Activated CD4-positive, alpha-beta memory T cell treated with anti-CD3 and anti-CD28 coated beads, Interleukin-2, amount 10 ng/mL, durations not matched to agents 7 days and 5 days (primary cell): ENCODE data around the gene ERP44. TPM values are rescaled to one million over a fixed set of nuclear protein-coding genes. Genes with fewer than 3 reads are reported as not detected.

Experiments
- CTCF ChIA-PET: fragments of 350-600 bp; sonication (Branson Sonifier 250); formaldehyde crosslinking; loops from one replicate; lab custom pipeline; 2021; ENCODE audit warnings: antibody characterized with exemption, inconsistent platforms; lab: Charles Lee
- POLR2A ChIA-PET: fragments of 350-600 bp; sonication (Branson Sonifier 250); formaldehyde crosslinking; loops from one replicate; lab custom pipeline; 2021; ENCODE audit warnings: antibody characterized with exemption; lab: Charles Lee
- DNase-seq: peaks from one replicate; pipeline ENCODE4 v3.0.0-alpha.2; 2020
- H3K27ac Mint-ChIP-seq: one replicate; pipeline ENCODE4 v1.8.0; 2021; ENCODE audit warnings: mild to moderate bottlenecking, mixed read lengths
- H3K27me3 Mint-ChIP-seq: one replicate; pipeline ENCODE4 v1.8.0; 2021; ENCODE audit warnings: mixed read lengths
- H3K36me3 Mint-ChIP-seq: one replicate; pipeline ENCODE4 v1.8.0; 2021; ENCODE audit warnings: low read depth, mixed read lengths
- H3K4me1 Mint-ChIP-seq: one replicate; pipeline ENCODE4 v1.8.0; 2021; ENCODE audit warnings: mixed read lengths
- H3K4me3 Mint-ChIP-seq: one replicate; pipeline ENCODE4 v1.8.0; 2021; ENCODE audit warnings: mild to moderate bottlenecking, mixed read lengths
- H3K9me3 Mint-ChIP-seq: one replicate; pipeline ENCODE4 v1.8.0; 2021; ENCODE audit warnings: mixed read lengths
- total RNA-seq, 2 experiments: library from RNA; stranded (reverse); gene quantifications; one replicate each; pipeline ENCODE4 v1.2.3, GENCODE V29; 2021

Gene ERP44
- total RNA-seq, 2 experiments from 2014 or later = 22.3 to 23.3 TPM

- DNase-seq = no peak
- Mint-ChIP-seq H3K9me3 (no peaks in the 10 kb centered on the region), H3K36me3 (peaks cover 36% of the 10 kb centered on the region), H3K4me3 (no peak overlapping the region), H3K27me3 (no peaks in the 10 kb centered on the region), H3K27ac (no peak overlapping the region), H3K4me1 (no peaks in the 10 kb centered on the region)
- POLR2A ChIA-PET = no interaction called here
- CTCF ChIA-PET = no interaction called here
Observed at GRCh38 chr9:99971410-99971809, 127.4 kb downstream of the ERP44 start.

- H3K9me3 Mint-ChIP-seq = no peaks in the 10 kb centered on the region
- H3K4me3 Mint-ChIP-seq = no peak overlapping the region
- POLR2A ChIA-PET = no interaction called here
- no peaks in the 10 kb centered on the region for H3K4me1 Mint-ChIP-seq
- H3K36me3 Mint-ChIP-seq = peaks cover 39% of the 10 kb centered on the region
- H3K27ac Mint-ChIP-seq = no peak overlapping the region
- CTCF ChIA-PET = interaction anchor here (0.5 kb wide), 1 partner anchor 239 kb away, joined by 4 read pairs; no protein-coding TSS in a partner anchor
- DNase-seq = no peak
- no peaks in the 10 kb centered on the region for H3K27me3 Mint-ChIP-seq
Observed at GRCh38 chr9:99970481-99970880, 128.3 kb downstream of the ERP44 start.

- Mint-ChIP-seq H3K36me3 (peaks cover 31% of the 10 kb centered on the region), H3K4me1 (no peaks in the 10 kb centered on the region), H3K27ac (no peak overlapping the region), H3K4me3 (no peak overlapping the region), H3K9me3 (no peaks in the 10 kb centered on the region), H3K27me3 (no peaks in the 10 kb centered on the region)
- POLR2A ChIA-PET = no interaction called here
- CTCF ChIA-PET = no interaction called here
- DNase-seq = no peak
Observed at GRCh38 chr9:99967457-99967856, 131.3 kb downstream of the ERP44 start.

- no peaks in the 10 kb centered on the region for H3K27me3 Mint-ChIP-seq
- ChIA-PET POLR2A (no interaction called here), CTCF (no interaction called here)
- peaks cover 35% of the 10 kb centered on the region for H3K36me3 Mint-ChIP-seq
- no peak overlapping the region for H3K27ac Mint-ChIP-seq
- DNase-seq = no peak
- no peak overlapping the region for H3K4me3 Mint-ChIP-seq
- H3K9me3 Mint-ChIP-seq = no peaks in the 10 kb centered on the region
- no peaks in the 10 kb centered on the region for H3K4me1 Mint-ChIP-seq
Observed at GRCh38 chr9:99966716-99967115, 132.1 kb downstream of the ERP44 start.

- CTCF ChIA-PET = no interaction called here
- Mint-ChIP-seq H3K27ac (no peak overlapping the region), H3K9me3 (no peaks in the 10 kb centered on the region)
Observed at GRCh38 chr9:99966001-99966400, 132.8 kb downstream of the ERP44 start.

GRCh38 chr9:99964336-99964735 is 134.5 kb downstream of the ERP44 start:
- Mint-ChIP-seq H3K4me1 (no peaks in the 10 kb centered on the region), H3K9me3 (no peaks in the 10 kb centered on the region), H3K36me3 (peaks cover 40% of the 10 kb centered on the region), H3K4me3 (no peak overlapping the region), H3K27ac (no peak overlapping the region), H3K27me3 (no peaks in the 10 kb centered on the region)
- ChIA-PET POLR2A (no interaction called here), CTCF (no interaction called here)
- no peak for DNase-seq

More at GRCh38 chr9:99966001-99966400, 132.8 kb downstream of the ERP44 start:
- Mint-ChIP-seq H3K4me1 (no peaks in the 10 kb centered on the region), H3K36me3 (peaks cover 41% of the 10 kb centered on the region), H3K4me3 (no peak overlapping the region), H3K27me3 (no peaks in the 10 kb centered on the region)
- POLR2A ChIA-PET = no interaction called here
- no peak for DNase-seq

GRCh38 chr9:99962680-99963261 is 136.0 kb downstream of the ERP44 start:
- Mint-ChIP-seq H3K4me3 (no peak overlapping the region), H3K36me3 (peaks cover 36% of the 10 kb centered on the region), H3K4me1 (no peaks in the 10 kb centered on the region), H3K9me3 (no peaks in the 10 kb centered on the region), H3K27ac (no peak overlapping the region), H3K27me3 (no peaks in the 10 kb centered on the region)
- CTCF ChIA-PET = no interaction called here
- POLR2A ChIA-PET = no interaction called here
- DNase-seq = no peak

- Mint-ChIP-seq H3K9me3 (no peaks in the 10 kb centered on the region), H3K27me3 (no peaks in the 10 kb centered on the region), H3K4me3 (no peak overlapping the region), H3K36me3 (peaks cover 39% of the 10 kb centered on the region), H3K27ac (no peak overlapping the region), H3K4me1 (peaks cover 8% of the 10 kb centered on the region)
- ChIA-PET POLR2A (no interaction called here), CTCF (no interaction called here)
- DNase-seq = no peak
Observed at GRCh38 chr9:99955606-99956005, 143.2 kb downstream of the ERP44 start.

GRCh38 chr9:99954819-99955218 is 144.0 kb downstream of the ERP44 start:
- no peak for DNase-seq
- Mint-ChIP-seq H3K36me3 (peaks cover 40% of the 10 kb centered on the region), H3K27me3 (no peaks in the 10 kb centered on the region), H3K4me1 (peaks cover 8% of the 10 kb centered on the region), H3K27ac (no peak overlapping the region), H3K4me3 (no peak overlapping the region), H3K9me3 (no peaks in the 10 kb centered on the region)
- CTCF ChIA-PET = no interaction called here
- POLR2A ChIA-PET = no interaction called here

- ChIA-PET CTCF (no interaction called here), POLR2A (no interaction called here)
- H3K4me1 Mint-ChIP-seq = peaks cover 8% of the 10 kb centered on the region
- H3K27me3 Mint-ChIP-seq = no peaks in the 10 kb centered on the region
- no peak overlapping the region for H3K4me3 Mint-ChIP-seq
- H3K27ac Mint-ChIP-seq = no peak overlapping the region
- no peak for DNase-seq
- H3K9me3 Mint-ChIP-seq = no peaks in the 10 kb centered on the region
- peaks cover 39% of the 10 kb centered on the region for H3K36me3 Mint-ChIP-seq
Observed at GRCh38 chr9:99953861-99954507, 144.8 kb downstream of the ERP44 start.

GRCh38 chr9:99948896-99949295 is 149.9 kb downstream of the ERP44 start:
- H3K4me1 Mint-ChIP-seq = peaks cover 4% of the 10 kb centered on the region
- no peak overlapping the region for H3K4me3 Mint-ChIP-seq
- no peaks in the 10 kb centered on the region for H3K27me3 Mint-ChIP-seq
- ChIA-PET CTCF (no interaction called here), POLR2A (no interaction called here)
- peaks cover 31% of the 10 kb centered on the region for H3K36me3 Mint-ChIP-seq
- H3K9me3 Mint-ChIP-seq = no peaks in the 10 kb centered on the region
- H3K27ac Mint-ChIP-seq = no peak overlapping the region
- no peak for DNase-seq

- POLR2A ChIA-PET = no interaction called here
- Mint-ChIP-seq H3K36me3 (peaks cover 30% of the 10 kb centered on the region), H3K27ac (no peak overlapping the region), H3K9me3 (no peaks in the 10 kb centered on the region), H3K4me1 (peaks cover 2% of the 10 kb centered on the region), H3K4me3 (no peak overlapping the region), H3K27me3 (no peaks in the 10 kb centered on the region)
- no peak for DNase-seq
- CTCF ChIA-PET = no interaction called here
Observed at GRCh38 chr9:99948482-99948881, 150.3 kb downstream of the ERP44 start.

- ChIA-PET CTCF (interaction anchor here (0.8 kb wide), 1 partner anchor 10 kb away, joined by 3 read pairs; no protein-coding TSS in a partner anchor), POLR2A (interaction anchor here (0.7 kb wide), 1 partner anchor 99 kb away, joined by 3 read pairs; no protein-coding TSS in a partner anchor)
- H3K36me3 Mint-ChIP-seq = peaks cover 28% of the 10 kb centered on the region
Observed at GRCh38 chr9:99947395-99947794, 151.4 kb downstream of the ERP44 start.

More at GRCh38 chr9:99947395-99947794, 151.4 kb downstream of the ERP44 start:
- no peaks in the 10 kb centered on the region for H3K4me1 Mint-ChIP-seq
- H3K27me3 Mint-ChIP-seq = no peaks in the 10 kb centered on the region
- H3K27ac Mint-ChIP-seq = no peak overlapping the region
- no peaks in the 10 kb centered on the region for H3K9me3 Mint-ChIP-seq
- no peak overlapping the region for H3K4me3 Mint-ChIP-seq
- no peak for DNase-seq
